ENCODE measurements around the gene USP12.
"Not testable (repeated sequence)": the region's sequence is repeated elsewhere in the genome, so short reads cannot be mapped to it uniquely, and the experiment has no call there.

Gene USP12

DNA sequence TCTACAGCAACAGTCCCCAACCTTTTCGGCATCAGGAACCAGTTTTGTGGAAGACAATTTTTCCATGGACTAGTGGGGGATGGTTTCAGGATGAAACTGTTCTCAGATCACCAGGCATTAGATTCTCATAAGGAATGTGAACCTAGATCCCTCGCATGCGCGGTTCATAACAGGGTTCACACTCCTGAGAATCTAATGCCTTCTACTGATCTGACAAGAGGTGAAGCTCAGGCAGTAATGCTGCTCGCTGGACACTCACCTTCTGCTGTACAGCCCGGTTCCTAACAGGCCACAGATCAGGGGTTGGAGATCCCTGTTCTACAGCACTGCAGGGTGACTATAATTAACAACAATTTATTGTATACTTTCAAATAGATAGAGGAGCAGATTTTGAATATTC is 21.9 kb downstream of the USP12 start:
- DNase-seq (ENCODE audit: low read depth) = no peak

GRCh38 chr13:27148900-27149299 is 22.7 kb downstream of the USP12 start:
- no peak for DNase-seq (ENCODE audit: low read depth)

GRCh38 chr13:27147530-27148170 is 24.0 kb downstream of the USP12 start:
- DNase-seq (ENCODE audit: low read depth) = no peak

DNA sequence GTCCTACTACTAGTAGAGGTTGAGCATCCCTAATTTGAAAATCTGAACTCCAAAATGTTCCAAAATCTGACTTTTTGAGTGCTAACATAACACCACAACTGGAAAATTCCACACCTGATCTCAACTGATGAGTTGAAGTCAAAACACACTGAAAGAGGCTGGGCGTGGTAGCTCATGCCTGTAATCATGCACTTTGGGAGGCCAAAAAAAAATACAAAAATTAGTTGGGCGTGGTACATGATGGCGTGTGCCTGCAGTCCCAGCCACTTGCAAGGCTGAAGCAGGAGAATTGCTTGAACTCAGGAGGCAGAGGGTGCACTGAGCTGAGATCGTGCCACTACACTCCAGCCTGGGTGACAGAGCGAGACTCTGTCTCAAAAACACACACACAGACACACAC is 29.9 kb downstream of the USP12 start:
- DNase-seq (ENCODE audit: low read depth) = no peak

DNA sequence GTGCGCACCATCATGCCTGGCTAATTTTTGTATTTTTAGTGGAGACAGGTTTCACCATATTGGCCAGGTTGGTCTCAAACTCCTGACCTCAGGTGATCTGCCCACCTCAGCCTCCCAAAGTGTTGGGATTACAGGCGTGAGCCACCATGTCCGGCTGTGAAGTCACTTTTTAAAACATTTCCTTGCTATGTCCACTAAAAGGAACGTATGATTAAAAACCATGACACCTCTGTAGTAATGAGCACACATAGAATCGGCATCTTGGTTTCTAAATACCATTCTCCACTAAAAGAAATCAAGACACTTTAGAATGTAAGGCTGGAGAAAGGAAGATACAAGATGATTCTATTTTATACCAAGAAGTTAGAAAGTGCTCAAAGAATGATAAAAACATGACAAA is 30.5 kb downstream of the USP12 start:
- not testable (repeated sequence) for DNase-seq (ENCODE audit: low read depth)

DNA sequence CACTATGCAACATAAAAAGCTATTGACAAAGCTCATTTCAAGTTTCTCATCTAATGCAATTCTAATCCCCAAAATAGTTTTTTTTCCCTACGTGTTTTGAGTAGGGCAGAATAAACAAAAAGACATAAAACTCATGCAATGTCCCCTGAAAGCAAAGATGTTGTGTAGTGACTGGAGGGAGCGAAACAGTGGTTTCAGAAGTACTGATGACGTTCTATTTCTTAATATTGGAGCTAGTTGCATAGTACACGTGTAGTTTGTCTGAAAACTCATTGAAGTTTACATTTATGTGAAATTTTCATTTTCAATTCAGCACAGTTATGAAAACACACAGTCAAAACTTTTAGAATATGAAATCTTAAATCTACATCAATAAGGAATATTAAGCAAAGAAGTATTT is 31.6 kb downstream of the USP12 start:
- no peak for DNase-seq (ENCODE audit: low read depth)

DNA sequence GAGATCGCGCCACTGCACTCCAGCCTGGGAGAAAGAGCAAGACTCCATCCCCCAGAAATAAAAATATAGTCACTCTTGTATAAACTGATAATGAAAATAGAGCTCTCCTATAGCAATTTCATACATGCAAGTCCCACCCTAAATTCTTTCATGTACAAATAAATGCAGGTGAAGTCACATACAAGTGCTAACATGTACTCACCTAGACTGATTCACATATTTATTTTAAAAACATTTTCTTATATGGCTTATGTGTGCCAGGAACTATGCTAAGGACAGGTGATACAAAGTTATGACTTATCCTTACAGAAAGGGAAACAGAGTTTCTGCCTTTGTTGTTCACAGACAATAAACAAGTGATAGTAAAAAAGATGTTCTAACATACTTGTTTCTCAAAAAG is 32.0 kb downstream of the USP12 start:
- DNase-seq (ENCODE audit: low read depth) = no peak

GRCh38 chr13:27138457-27139093 is 33.0 kb downstream of the USP12 start:
- no peak for DNase-seq (ENCODE audit: low read depth)

DNA sequence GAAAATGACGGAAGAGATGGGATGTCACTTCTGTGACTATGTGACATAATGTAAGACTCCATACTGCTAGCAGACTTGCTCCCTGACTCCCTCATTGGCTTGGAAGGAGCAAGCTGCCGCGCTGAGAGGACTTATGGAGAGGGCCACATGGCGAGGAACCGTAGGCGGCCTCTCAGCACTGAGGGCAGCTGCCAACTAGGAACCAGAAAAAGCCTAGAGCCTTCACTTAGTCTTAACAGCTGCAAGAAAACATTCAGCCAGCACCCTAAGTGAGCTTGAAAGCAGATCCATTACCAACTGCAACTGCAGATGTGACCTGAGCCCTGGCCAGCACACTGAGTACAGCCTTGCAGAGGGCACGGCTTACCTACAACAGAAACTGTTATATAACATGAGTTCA is 33.9 kb downstream of the USP12 start:
- no peak for DNase-seq (ENCODE audit: low read depth)

GRCh38 chr13:27135023-27135422 is 36.6 kb downstream of the USP12 start:
- DNase-seq (ENCODE audit: low read depth) = no peak

- no peak for DNase-seq (ENCODE audit: low read depth)
Observed at GRCh38 chr13:27133889-27134288, 37.7 kb downstream of the USP12 start.

DNA sequence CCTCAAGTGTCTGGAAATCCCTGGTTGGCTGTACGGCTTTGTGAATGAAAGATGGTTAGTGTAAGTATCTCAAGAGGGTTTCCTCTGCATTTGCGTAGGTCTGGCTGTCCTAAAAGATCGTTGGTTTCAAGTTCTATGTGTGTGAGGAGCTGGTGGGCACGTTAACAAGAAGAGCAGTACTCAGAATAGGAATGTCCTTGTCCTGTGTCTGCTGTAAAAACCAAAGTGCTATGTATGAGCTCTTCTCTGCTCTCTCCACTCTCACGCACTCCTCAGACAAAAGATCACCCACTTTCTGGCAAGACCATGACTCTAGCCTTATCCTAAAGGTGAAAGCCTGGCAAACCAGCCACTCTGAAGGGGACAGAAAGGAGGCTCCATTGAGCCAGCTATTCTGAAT is 39.1 kb downstream of the USP12 start:
- no peak for DNase-seq (ENCODE audit: low read depth)

DNA sequence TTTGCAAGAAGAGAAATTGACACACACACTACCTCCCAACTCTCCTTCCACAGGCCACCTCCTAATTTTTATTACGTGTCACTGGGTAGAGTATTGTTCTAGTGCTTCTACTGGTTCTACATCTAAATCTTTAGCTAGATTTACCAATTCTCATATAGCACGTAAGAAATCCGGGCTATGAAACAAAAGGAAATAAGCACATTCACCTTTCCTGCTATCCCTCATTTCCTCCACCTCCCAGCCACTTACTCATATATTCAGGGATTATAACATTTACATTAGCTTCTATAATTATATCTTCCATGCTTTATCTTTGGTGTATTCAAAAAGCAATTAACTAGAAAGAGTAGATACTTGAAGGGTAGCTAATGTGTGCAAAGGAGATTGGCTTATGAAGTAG is 39.7 kb downstream of the USP12 start:
- no peak for DNase-seq (ENCODE audit: low read depth)

GRCh38 chr13:27130979-27131623 is 40.5 kb downstream of the USP12 start:
- DNase-seq (ENCODE audit: low read depth) = no peak

- peak; percentile 52 for DNase-seq (ENCODE audit: low read depth)
Observed at GRCh38 chr13:27130223-27130978, 41.2 kb downstream of the USP12 start.

DNA sequence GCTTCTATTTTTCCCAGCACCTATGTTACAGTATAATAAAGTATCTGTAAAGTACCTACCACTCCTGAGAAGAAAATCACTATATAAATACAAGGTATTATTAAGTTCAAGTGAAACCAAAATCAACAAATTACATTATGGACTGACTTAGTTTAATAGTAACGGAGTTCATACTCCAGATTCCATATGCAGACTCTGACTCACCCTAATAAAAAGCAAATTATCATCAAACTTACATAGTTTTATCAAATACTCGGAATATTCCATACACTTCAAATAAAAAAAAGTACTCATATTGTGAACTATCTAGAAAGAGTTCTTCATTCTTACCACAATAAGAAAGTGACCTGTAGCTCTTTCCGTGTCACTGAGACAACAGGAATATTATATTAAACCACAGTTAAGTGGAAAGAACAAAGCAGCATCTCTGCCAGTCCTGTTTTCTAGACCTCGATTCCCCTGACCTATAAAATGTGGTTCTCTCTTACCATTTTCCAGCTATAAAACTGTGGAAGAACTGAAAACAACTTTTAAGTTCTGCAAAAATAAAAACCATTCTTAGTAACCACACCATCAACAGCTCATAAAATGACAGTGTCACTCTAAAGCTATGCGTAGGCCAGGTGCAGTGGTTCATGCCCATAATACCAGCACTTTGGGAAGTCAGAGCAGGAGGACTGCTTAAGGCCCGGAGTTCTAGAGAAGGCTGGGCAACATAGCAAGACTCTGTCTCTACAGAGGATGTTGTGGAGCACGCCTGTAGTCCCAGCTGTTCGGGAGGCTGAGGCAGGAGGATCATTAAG is 42.6 kb downstream of the USP12 start:
- DNase-seq (ENCODE audit: low read depth) = no peak

- no peak for DNase-seq (ENCODE audit: low read depth)
Observed at GRCh38 chr13:27126859-27127258, 44.8 kb downstream of the USP12 start.

DNA sequence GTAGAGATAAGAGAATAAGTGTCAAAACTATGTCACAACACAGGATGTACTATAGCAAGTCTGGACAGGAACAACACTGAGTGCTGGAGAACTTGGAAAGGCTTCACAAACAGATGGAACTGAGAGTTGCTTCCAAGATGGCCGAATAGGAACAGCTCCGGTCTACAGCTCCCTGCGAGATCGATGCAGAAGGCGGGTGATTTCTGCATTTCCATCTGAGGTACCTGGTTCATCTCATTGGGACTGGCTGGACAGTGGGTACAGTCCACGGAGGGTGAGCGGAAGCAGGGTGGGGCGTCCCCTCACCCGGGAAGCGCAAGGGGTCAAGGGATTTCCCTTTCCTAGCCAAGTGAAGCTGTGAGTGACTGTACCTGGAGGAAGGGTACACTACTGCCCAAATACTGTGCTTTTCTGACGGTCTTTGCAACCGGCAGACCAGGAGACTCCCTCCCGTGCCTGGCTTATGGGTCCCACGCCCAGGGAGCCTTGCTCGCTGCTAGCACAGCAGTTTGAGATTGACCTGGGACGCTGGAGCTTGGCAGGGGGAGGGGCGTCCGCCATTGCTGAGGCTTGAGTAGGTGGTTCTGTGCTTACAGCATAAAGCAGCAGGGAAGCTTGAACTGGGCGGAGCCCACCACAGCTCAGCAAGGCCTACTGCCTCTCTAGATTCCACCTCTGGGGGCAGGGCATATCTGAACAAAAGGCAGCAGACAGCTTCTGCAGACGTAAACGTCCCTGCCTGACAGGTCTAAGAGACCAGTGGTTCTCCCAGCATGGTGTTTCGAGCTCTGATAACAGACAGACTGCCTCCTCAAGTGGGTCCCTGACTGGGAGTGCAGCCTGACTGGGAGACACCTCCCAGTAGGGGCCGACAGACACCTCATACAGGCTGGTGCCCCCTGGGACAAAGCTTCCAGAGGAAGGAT is 46.0 kb downstream of the USP12 start:
- no peak for DNase-seq (ENCODE audit: low read depth)

GRCh38 chr13:27124571-27124970 is 47.0 kb downstream of the USP12 start:
- DNase-seq (ENCODE audit: low read depth) = no peak

DNA sequence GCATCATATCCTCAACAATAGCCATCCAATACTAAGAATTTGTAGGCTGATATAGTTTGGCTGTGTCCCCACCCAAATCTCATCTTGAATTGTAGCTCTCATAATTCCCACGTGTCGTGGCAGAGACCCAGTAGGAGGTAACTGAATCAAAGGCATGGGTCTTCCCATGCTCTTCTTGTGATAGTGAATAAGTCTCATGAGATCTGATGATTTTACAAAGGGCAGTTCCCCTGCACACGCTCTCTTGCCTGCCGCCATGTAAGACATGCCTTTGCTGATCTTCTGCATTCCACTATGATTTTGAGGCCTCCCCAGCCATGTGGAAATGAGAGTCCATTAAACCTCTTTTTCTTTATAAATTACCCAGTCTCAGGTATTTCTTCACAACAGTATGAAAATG is 48.2 kb downstream of the USP12 start:
- DNase-seq (ENCODE audit: low read depth) = not testable (repeated sequence)

GRCh38 chr13:27122036-27122435 is 49.6 kb downstream of the USP12 start:
- no peak for DNase-seq (ENCODE audit: low read depth)

Data from non-pigmented ciliary epithelial cell (primary cell).